Endothelial cell of umbilical vein (primary cell): ENCODE results near the gene TFF2. TPM values are rescaled to one million over a fixed set of nuclear protein-coding genes. Genes with fewer than 3 reads are reported as not detected.

Experiments used
- BruUV-seq: library from RNA; stranded (reverse); fragments of 400-500 nt; replicated peaks from 2 replicates; lab custom pipeline; 2021; lab: Mats Ljungman, UMichigan
- CTCF ChIA-PET: fragments of 300-600, 350-600 bp; sonication (Branson Sonifier 250); formaldehyde crosslinking; loops from one replicate; lab custom pipeline; 2021; ENCODE audit warnings: antibody characterized with exemption, inconsistent platforms; lab: Charles Lee
- POLR2A ChIA-PET: fragments of 300-600, 350-600 bp; sonication (Branson Sonifier 250); formaldehyde crosslinking; loops from one replicate; lab custom pipeline; 2021; ENCODE audit warnings: antibody characterized with exemption, inconsistent platforms; lab: Charles Lee
- DNase-seq: peaks from one replicate; pipeline ENCODE4 v3.0.0-alpha.2; 2011; ENCODE audit warnings: low read depth, low spot score
- FAIRE-seq: peaks from 2 replicates; lab custom pipeline; 2011; peaks lifted over from hg19 to GRCh38; lab: Jason Lieb, UNC
- H2AFZ ChIP-seq: 2 replicates; pipeline ENCODE4 v1.6.0; 2012; ENCODE audit warnings: low read depth, low read length, control low read depth, inconsistent platforms
- H3K27ac ChIP-seq: 2 replicates; pipeline ENCODE4 v1.5.1; 2011; ENCODE audit warnings: low read depth, mild to moderate bottlenecking, control low read depth, low read length, moderate library complexity; ENCODE audit not compliant: insufficient read depth
- H3K27me3 ChIP-seq, 2 experiments: 2 replicates each; pipeline versions ENCODE4 v1.6.0 to v1.6.1; 2011; ENCODE audit warnings: low read length in 2 of 2, mixed read lengths in 1 of 2; ENCODE audit not compliant: control insufficient read depth in 2 of 2, insufficient read depth in 2 of 2
- H3K36me3 ChIP-seq, 2 experiments: 2 replicates in 1 of 2; 3 replicates in 1 of 2; pipeline ENCODE4 v1.5.1; 2011; ENCODE audit warnings: low read length in 2 of 2, mild to moderate bottlenecking in 1 of 2, moderate library complexity in 1 of 2; ENCODE audit not compliant: control insufficient read depth in 2 of 2, insufficient read depth in 2 of 2; ENCODE audit errors: extremely low read depth in 1 of 2
- H3K4me1 ChIP-seq: 3 replicates; pipeline ENCODE4 v1.5.1; 2011; ENCODE audit warnings: mild to moderate bottlenecking, low read length; ENCODE audit not compliant: control insufficient read depth, insufficient read depth; ENCODE audit errors: extremely low read depth
- H3K4me2 ChIP-seq: 2 replicates; pipeline ENCODE4 v1.6.1; 2011; ENCODE audit warnings: low read length, control low read depth, mixed read lengths; ENCODE audit not compliant: insufficient read depth
- H3K4me3 ChIP-seq, 3 experiments: fragments of 200-600 bp in 1 of 3; sonication (generic), shearing (Covaris generic) in 1 of 3; replicated peaks in 1 of 3; 2 replicates each; pipeline ENCODE4 v1.5.1; 2011 to 2016; ENCODE audit warnings: control low read depth in 3 of 3, low read length in 3 of 3, mild to moderate bottlenecking in 2 of 3, inconsistent platforms in 1 of 3, low read depth in 1 of 3, moderate library complexity in 1 of 3; ENCODE audit not compliant: insufficient read depth in 1 of 3
- H3K79me2 ChIP-seq: 2 replicates; pipeline ENCODE4 v1.6.0; 2012; ENCODE audit warnings: low read length, inconsistent platforms; ENCODE audit not compliant: control insufficient read depth, insufficient read depth
- H3K9ac ChIP-seq: replicated peaks from 2 replicates; pipeline ENCODE3; 2011; ENCODE audit warnings: low read length, control low read depth; ENCODE audit not compliant: insufficient read depth; ENCODE audit errors: extremely low read depth
- H3K9me1 ChIP-seq: replicated peaks from 3 replicates; pipeline ENCODE4 v1.6.0; 2011; ENCODE audit warnings: mild to moderate bottlenecking, low read length; ENCODE audit not compliant: control insufficient read depth, insufficient read depth; ENCODE audit errors: extremely low read depth
- H3K9me3 ChIP-seq: replicated peaks from 2 replicates; pipeline ENCODE4 v1.5.1; 2012; ENCODE audit warnings: low read length, inconsistent platforms; ENCODE audit not compliant: control insufficient read depth, insufficient read depth
- H4K20me1 ChIP-seq: replicated peaks from 2 replicates; pipeline ENCODE3; 2011; ENCODE audit warnings: mild to moderate bottlenecking, low read length; ENCODE audit not compliant: control insufficient read depth, insufficient read depth; ENCODE audit errors: extremely low read depth
- CTCF ChIP-seq, 2 donors: IDR thresholded peaks; 1 replicate in 1 of 2; 2 replicates in 1 of 2; pipeline ENCODE4 v1.5.1; 2011; ENCODE audit warnings: low read length in 2 of 2, mild to moderate bottlenecking in 2 of 2, moderate library complexity in 2 of 2, control low read depth in 1 of 2, inconsistent platforms in 1 of 2, low read depth in 1 of 2; ENCODE audit not compliant: insufficient read depth in 1 of 2; ENCODE audit errors: extremely low read depth in 1 of 2
- EZH2 ChIP-seq: IDR thresholded peaks from 2 replicates; pipeline ENCODE4 v1.6.1; 2012; ENCODE audit warnings: borderline replicate concordance, low read depth, mild to moderate bottlenecking, moderate library complexity, low read length, inconsistent platforms; ENCODE audit not compliant: severe bottlenecking
- FOS ChIP-seq: IDR thresholded peaks from 2 replicates; pipeline ENCODE4 v1.6.1; 2011; ENCODE audit warnings: mild to moderate bottlenecking, low read length, moderate library complexity, borderline replicate concordance; ENCODE audit not compliant: insufficient read depth
- GATA2 ChIP-seq: IDR thresholded peaks from 2 replicates; pipeline ENCODE4 v1.7.0; 2011; ENCODE audit warnings: low read depth, mild to moderate bottlenecking, moderate library complexity, mixed read lengths, low read length; ENCODE audit not compliant: insufficient read length, insufficient read depth
- JUN ChIP-seq: IDR thresholded peaks from 2 replicates; pipeline ENCODE4 v1.6.1; 2011; ENCODE audit warnings: borderline replicate concordance, low read depth; ENCODE audit not compliant: insufficient read length, insufficient read depth
- MYC ChIP-seq: IDR thresholded peaks from one replicate; pipeline ENCODE4 v1.6.1; 2011; ENCODE audit warnings: mild to moderate bottlenecking, low read depth, low read length
- POLR2A ChIP-seq: IDR thresholded peaks from 2 replicates; pipeline ENCODE4 v1.6.1; 2012; ENCODE audit warnings: low read depth, mild to moderate bottlenecking, control low read depth, low read length
- POLR2AphosphoS5 ChIP-seq: IDR thresholded peaks from 2 replicates; pipeline ENCODE4 v1.6.1; 2012; ENCODE audit warnings: low read depth, mild to moderate bottlenecking, control low read depth, low read length, moderate library complexity; ENCODE audit not compliant: insufficient read depth
- dilution Hi-C: fragments of 300-500 bp; cut with MboI; formaldehyde crosslinking; loops from one replicate; pipeline ENCODE4 v1.15.0; 2019; ENCODE audit warnings: low sequenced_read_pairs; ENCODE audit not compliant: extremely low pct_ligation_motif_present
- intact Hi-C: fragments of 100-400 bp; cut with micrococcal nuclease; formaldehyde crosslinking; loops from one replicate; pipeline ENCODE4 v1.10.0; 2022
- polyA plus RNA-seq, 4 experiments: library from polyadenylated mRNA; depleted of rRNA in 3 of 4; stranded (reverse) in 3 of 4; unstranded in 1 of 4; fragments of >200 nt; gene quantifications; 2 replicates each; pipeline versions ENCODE4 v1.2.1 to v1.2.3, GENCODE V29; 2011 to 2012; ENCODE audit warnings: missing spikeins in 1 of 4
- total RNA-seq: library from RNA; stranded (reverse); gene quantifications from 2 replicates; pipeline ENCODE4 v1.2.3, GENCODE V29; 2021
- TF ChIP-seq, protein P1 (sequence below): IDR thresholded peaks from 2 replicates; pipeline ENCODE4 v1.6.1; 2011; ENCODE audit not compliant: insufficient read depth, insufficient read length

The TFF2 gene
- total and polyA plus RNA-seq, 2 donors (not counting 3 experiments of a cell fraction or from before 2014, with no cell fraction given): not detected

DNA sequence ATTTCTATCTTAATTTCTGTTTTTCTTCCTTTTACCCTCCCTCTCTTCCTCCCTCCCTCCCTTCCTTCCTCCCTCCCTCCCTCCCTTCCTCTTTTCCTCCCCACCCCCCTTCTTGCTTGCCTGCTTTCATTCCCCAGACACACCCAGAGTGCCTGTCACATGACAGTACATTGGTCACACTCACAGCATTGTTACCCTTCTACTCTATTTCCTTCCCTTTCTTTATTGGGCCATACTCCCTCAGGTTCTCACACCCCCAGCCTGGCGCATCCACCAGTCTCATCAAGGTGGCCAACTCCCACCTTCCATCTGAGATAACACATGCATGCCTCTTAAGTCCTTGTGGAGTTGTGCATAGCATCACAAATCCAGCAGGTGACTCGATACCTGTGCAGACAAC, 34.2 kb upstream of the TFF2 start:
- no peaks in the 10 kb centered on the region for H3K9me1 ChIP-seq
- no peaks in the 10 kb centered on the region for H3K79me2 ChIP-seq
- no TSS peak for BruUV-seq
- no peak for DNase-seq
- H4K20me1 ChIP-seq: no peaks in the 10 kb centered on the region
- no peak for FAIRE-seq
- peaks cover 2 to 6% of the 10 kb centered on the region in 2 experiments for H3K27me3 ChIP-seq
- no peaks in the 10 kb centered on the region for H3K9me3 ChIP-seq
- H3K4me3 ChIP-seq: no peak overlapping the region
- intact Hi-C loops (no loop called here), dilution Hi-C loops (no loop called here)
- ChIA-PET POLR2A (no interaction called here), CTCF (no interaction called here)
- no peaks in the 10 kb centered on the region for H3K36me3 ChIP-seq
- no peaks in the 10 kb centered on the region for H3K4me1 ChIP-seq
- no peak overlapping the region for H3K27ac ChIP-seq
- no peak overlapping the region for H3K4me2 ChIP-seq
- no peak overlapping the region for H3K9ac ChIP-seq
- H2AFZ ChIP-seq: no peak overlapping the region
- TF ChIP-seq, protein P1, sequence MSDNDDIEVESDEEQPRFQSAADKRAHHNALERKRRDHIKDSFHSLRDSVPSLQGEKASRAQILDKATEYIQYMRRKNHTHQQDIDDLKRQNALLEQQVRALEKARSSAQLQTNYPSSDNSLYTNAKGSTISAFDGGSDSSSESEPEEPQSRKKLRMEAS: no peak
- TF ChIP-seq MYC: no peak
- no peak for TF ChIP-seq GATA2
- TF ChIP-seq CTCF (IDR thresholded peaks at IDR 0.05; ENCODE audit: extremely low read depth in 1 of 2, insufficient read depth in 1 of 2, low read depth in 1 of 2, low read length in 2 of 2): no peak
- TF ChIP-seq POLR2A: no peak
- TF ChIP-seq POLR2AphosphoS5: no peak
- TF ChIP-seq FOS: no peak
- no peak for TF ChIP-seq JUN
- no peak for TF ChIP-seq EZH2
